Fibroblast of skin of right quadriceps (primary cell): ENCODE data around the gene DYNC2LI1.
A peak's percentile ranks its signal among the peaks of the same experiment; 100 is the strongest.

ENCODE experiments used
- DNase-seq: peaks from one replicate; pipeline ENCODE4 v3.0.0-alpha.2; 2013

The DYNC2LI1 gene

GRCh38 chr2:43764086-43764705 lies 9.6 kb upstream of the DYNC2LI1 start:
- peak; percentile 19 for DNase-seq

- DNase-seq, result no peak
Observed at GRCh38 chr2:43766006-43766405, 7.8 kb upstream of the DYNC2LI1 start.

DNA sequence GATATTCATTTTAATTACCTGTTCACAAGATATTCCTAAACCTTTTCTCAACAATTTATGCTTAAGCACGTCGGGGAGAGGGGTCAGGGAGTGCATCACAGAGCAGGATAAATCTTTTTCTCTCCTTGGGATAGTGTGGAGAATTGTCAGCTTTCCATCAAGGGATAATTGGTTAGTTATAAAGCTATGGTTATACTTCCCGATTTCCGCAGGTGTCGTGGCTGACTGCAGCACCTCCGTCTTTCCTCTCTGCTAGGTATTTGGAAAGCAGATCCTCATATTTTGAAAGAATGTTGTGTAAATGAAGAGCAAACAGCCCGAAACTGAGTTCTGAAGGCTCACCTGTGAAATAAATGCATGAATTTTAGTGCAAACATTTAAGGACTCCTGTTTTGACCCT lies 778 bp downstream of the DYNC2LI1 start:
- no peak for DNase-seq

DNA sequence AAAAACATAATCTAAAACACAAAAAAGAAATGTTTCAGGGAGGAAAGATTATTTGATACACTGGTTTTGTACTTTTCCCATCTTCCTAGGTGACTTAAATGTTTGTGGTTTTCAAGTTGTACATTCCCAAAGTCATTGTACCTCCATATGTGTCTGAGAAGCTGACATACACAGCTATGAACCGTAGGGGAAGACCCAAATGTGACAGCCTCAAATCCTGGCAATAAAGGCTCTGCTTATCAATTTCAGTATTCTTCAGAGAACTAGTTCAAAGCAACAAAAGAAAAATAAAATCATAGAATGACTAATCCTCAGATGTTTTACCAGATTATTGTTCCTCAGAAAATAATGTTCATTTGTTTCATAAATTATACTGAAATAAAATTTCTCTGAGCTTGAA lies 2.5 kb downstream of the DYNC2LI1 start:
- DNase-seq, result no peak

GRCh38 chr2:43777306-43777926 lies 3.6 kb downstream of the DYNC2LI1 start:
- no peak for DNase-seq

DNA sequence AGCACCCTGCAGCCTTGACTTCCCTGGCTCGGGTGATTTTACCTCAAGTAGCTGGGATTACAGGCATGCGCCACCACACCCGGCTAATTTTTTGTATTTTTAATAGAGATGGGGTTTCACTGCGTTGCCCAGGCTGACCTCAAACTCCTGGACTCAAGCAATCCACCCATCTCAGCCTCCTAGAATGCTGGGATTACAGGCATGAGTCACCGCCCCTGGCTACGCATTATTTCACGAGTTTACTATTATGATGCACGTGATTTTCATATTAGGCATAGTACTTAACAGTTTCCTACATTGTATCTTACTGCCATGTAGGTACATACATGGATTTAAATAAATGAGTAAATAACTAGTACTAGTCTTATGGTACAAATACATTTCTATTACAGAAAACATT lies 4.4 kb downstream of the DYNC2LI1 start:
- no peak for DNase-seq

- DNase-seq, result no peak
Observed at GRCh38 chr2:43787895-43788294, 14.1 kb downstream of the DYNC2LI1 start.

GRCh38 chr2:43788646-43789045 lies 14.8 kb downstream of the DYNC2LI1 start:
- no peak for DNase-seq

GRCh38 chr2:43790147-43790546 lies 16.3 kb downstream of the DYNC2LI1 start:
- no peak for DNase-seq

- no peak for DNase-seq
Observed at GRCh38 chr2:43791035-43791765, 17.4 kb downstream of the DYNC2LI1 start.

- DNase-seq, result no peak
Observed at GRCh38 chr2:43792653-43793052, 18.8 kb downstream of the DYNC2LI1 start.

GRCh38 chr2:43794956-43795355 lies 21.1 kb downstream of the DYNC2LI1 start:
- DNase-seq, result no peak

DNA sequence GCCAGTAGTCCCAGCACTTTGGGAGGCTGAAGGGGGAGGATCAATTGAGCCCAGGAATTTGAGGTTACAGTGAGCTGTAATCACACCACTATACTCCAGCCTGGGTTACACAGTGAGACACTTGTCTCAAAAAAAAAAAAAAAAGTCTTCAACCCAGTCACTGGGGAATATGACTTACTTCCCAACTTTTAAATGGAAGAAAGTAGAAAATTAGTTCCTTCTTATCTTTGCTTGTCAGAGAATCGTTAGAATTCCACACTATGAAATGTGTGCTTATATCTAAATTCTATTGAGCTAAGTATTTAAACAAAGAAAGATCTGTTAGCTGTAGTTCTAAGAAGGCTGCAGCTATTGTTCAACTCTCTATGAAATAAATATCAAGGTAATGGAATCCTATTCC lies 22.4 kb downstream of the DYNC2LI1 start:
- no peak for DNase-seq

DNA sequence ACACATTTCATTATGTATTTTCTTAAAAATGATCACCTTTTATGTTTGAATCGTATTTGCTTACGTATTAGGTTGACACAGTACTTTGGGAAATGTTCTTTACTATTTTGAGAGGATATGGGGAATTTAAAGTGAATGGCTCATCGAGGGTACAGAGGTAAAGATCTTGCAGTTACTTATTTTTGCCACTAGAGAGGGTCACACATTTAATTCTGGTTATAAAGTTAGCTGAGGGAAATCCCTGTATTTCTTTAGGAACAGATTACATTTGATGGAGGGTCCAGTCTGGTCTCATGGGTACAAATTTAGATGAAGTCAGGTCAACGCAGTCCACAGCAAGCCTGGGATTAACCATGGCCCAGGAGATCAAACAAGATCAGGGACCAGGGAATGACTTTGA lies 24.5 kb downstream of the DYNC2LI1 start:
- no peak for DNase-seq

- no peak for DNase-seq
Observed at GRCh38 chr2:43800894-43801293, 27.1 kb downstream of the DYNC2LI1 start.

GRCh38 chr2:43802135-43802534 lies 28.3 kb downstream of the DYNC2LI1 start:
- DNase-seq, result no peak

- DNase-seq, result no peak
Observed at GRCh38 chr2:43803113-43803512, 29.3 kb downstream of the DYNC2LI1 start.

DNA sequence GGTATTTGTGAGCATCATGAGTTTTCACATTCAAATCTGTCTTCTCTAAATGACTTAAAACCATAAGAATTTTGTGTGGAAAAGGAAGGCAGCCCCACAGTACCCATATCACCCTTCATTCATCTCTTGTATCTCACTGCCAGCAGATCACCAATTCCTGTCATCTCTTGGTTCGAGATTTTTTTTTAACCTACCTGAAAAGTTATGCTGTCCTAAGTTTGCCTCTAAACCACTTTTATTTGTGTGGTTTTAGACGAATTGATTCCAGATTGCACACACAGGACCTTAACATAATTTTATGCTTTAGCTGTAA lies 32.8 kb downstream of the DYNC2LI1 start:
- DNase-seq, result no peak

DNA sequence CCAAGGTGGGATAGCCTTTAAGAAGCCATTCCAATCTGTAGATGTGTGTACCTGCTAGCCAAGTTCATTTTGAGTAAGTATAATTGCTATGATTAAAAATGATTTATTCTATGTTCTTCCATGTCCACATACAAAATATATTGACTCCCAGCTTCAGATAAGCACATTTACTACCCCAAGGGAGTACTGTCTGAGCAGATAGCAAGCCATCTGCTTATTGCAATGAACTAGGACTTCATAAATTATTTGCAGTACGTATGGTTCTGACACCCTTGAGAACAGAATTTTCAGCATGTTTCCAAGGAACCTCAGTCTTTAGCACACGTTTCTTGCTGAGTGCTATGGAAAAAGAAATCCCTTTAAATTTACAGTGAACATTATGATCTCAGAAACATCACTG lies 36.6 kb downstream of the DYNC2LI1 start:
- DNase-seq, result no peak

DNA sequence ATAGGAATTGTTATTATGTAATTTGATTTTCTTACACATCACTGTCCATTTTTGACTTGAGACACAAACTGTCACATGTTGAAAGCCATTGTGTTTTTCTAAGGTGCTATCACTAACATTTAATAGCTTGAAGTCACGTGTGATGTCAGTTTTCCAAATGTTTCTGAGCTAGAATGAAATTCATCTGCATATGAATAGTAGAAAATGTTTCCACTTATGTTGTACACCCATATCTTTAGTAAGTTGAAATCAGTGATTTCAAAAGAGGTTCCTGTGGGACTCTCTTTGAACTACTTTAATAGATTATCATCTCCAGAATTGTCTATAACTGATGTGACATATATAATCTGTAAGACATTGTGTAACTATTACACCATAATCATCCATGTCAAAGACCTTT lies 37.0 kb downstream of the DYNC2LI1 start:
- no peak for DNase-seq

DNA sequence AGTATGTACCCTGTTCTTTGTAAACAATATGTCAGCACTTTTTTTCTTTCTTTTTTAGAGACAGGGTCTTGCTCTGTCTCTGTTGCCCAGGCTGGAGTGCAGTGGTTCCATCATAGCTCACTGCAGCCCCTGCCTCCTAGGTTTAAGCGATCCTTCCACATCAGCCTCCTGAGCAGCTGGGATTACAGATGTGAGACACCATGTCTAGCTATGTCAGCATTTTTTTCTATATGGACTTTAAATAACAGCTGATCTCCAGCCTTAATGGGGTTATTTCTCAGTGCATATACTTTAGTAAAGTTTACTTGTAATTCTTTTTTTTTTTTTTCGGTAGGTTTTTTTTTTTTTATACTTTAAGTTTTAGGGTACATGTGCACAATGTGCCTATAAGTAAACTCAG lies 38.2 kb downstream of the DYNC2LI1 start:
- no peak for DNase-seq

- DNase-seq, result no peak
Observed at GRCh38 chr2:43812947-43813346, 39.1 kb downstream of the DYNC2LI1 start.

GRCh38 chr2:43814711-43815110 lies 40.9 kb downstream of the DYNC2LI1 start:
- no peak for DNase-seq

DNA sequence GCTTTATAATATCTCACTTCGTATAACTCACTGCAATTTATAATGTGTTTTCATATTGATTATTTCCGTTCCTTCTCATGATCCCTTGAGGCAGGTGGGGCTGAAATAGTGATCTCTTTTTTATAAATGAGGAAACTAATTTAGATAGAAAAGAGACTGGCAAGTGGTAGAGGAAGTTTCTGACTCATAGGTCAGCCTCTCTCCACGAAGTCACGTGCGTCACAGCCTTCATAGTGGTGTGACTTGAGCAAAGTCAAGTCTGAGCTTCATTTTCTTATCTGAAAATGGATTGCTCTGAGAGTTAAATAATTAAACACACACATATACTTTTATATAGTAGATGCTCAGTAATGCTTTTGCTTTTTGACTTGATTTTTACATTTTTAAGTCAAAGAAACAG lies 44.9 kb downstream of the DYNC2LI1 start:
- no peak for DNase-seq
